NCI-H2227 (cell line): ENCODE data around the gene OSM.
"Not testable (repeated sequence)": the region's sequence is repeated elsewhere in the genome, so short reads cannot be mapped to it uniquely, and the experiment has no call there.

Source experiments
- DNase-seq: peaks from one replicate; lab custom pipeline; 2025; ENCODE audit not compliant: unreplicated experiment; lab: John Stamatoyannopoulos, UW

The OSM gene

DNA sequence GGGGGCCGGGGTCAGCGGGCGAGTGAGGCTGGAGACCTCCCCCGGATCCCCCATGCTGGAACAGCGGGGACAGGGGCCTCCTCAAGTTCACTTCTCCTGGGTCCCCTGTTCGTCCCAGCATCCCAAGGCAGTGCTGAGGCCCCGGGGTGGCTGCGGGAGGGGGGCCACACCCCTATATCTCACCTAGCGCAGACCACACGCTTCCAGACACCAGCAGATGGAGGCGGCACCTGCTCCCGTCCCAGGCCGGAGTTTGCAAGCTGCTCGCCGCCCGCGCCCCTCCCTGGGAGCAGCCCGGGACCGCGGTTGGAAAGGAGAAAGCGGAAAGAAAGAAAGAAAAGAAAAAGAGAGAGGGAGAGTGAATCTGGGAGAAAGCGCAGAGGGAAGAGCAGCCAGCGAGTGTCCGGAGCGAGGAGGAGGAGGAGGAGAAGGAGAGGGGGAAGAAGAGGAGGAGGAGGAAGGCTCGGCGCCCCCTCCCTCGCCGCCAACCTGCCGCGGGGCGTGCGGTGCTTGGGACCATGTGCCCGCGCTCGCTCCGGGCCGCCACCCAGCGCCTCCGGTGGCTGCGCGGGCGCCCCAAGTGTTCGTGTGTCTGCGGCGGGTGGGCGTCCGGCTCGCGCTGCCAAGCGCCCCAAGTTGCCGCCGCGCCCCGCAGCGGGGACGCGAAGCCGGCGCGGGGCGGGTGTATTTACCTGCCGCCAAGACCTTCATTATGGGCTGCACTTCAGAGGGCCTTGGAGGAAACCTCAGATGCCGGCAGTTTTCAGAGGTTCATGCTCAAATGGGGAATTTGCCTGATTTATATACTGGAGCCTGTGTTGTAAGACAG lies 20.5 kb downstream of the OSM start, which contains the start of gene LIF:
Gene LIF, minus strand, starts transcription at position 775 of the 829 bp plus-strand sequence. Its CDS starts 64 bp downstream, at position 711.
- DNase-seq: no peak

DNA sequence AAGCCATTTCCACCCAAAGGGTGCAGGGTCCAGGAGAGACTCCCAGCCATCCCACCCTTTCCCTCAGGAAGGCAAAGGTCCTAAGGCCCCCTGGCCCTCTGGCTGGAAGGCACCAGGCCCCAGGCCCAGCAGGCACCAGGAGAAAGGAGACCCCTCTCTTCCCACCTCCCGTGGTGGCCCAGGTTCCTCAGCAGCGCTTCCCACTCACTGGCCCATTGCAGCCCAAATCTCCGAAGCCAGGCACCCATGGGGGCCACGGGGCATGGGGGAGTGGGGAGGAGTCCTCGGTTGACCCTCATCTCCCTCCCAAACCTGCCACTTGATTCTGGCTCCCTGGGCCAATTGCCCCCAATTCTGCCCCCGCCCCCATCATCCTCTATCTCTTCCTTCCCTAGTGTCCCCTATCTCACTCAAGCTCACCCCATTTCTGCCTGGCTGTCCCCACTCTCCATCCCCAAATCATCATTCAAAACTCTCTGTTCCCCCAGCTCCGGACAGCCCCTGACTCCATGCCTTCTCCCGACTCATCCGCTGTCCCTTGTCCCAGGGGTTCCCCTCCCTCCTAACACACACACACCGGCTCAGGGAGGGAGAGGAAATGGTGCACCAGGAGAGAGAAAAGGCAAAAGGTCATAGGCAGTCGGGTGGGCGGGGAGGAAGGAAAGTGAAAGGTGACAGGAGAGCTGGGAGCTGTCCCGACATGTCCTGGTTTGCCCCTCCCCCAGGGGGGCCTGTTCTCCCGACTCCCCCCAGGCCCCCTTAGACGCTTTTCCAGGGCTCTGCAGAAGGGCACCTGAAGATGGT lies 21.3 kb downstream of the OSM start:
- no peak for DNase-seq

DNA sequence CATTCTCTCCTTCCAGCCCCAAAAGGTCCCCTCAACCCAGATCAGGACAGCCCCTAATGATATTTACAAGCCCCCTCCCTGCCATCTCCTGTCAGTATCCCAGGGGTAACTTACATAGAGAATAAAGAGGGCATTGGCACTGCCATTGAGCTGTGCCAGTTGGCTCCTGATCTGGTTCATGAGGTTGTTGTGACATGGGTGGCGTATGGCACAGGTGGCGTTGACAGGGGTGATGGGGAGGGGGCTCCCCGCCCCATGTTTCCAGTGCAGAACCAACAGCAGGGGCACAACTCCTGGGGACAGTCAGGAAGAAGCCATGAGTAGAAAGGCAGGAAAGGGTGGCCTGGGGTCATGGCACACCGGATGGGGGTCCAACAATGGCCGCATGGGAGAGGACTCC lies 22.0 kb downstream of the OSM start:
- DNase-seq: no peak

DNA sequence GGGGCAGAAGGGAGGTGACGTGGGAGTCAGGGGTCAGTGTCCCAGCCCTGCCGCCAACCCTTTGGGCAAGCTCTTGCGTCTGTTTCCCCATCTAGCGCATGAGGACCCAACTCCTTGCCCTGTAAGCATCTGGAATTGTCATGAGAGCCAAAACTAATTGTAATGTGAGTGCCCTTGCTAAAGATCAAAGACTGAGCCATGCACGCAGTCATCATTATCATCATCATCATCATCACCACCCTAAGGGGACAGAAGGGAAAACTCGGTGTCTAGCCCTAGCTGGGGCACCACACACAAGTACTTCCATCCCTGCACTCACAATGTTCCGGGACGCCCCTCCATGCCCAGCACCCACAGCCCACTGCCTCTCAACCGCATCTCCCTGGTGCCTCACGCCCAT lies 22.6 kb downstream of the OSM start:
- DNase-seq: no peak

DNA sequence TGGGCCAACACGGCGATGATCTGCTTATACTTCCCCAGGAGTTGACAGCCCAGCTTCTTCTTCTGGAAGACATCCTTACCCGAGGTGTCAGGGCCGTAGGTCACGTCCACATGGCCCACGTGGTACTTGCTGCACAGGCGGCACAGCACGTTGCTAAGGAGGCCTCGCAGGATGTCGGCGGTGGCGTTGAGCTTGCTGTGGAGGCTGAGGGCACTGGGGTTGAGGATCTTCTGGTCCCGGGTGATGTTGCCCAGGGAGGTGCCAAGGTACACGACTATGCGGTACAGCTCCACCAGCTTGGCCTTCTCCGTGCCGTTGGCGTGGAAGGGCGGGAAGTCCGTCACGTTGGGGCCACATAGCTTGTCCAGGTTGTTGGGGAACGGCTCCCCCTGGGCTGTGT lies 23.0 kb downstream of the OSM start:
- DNase-seq: no peak

DNA sequence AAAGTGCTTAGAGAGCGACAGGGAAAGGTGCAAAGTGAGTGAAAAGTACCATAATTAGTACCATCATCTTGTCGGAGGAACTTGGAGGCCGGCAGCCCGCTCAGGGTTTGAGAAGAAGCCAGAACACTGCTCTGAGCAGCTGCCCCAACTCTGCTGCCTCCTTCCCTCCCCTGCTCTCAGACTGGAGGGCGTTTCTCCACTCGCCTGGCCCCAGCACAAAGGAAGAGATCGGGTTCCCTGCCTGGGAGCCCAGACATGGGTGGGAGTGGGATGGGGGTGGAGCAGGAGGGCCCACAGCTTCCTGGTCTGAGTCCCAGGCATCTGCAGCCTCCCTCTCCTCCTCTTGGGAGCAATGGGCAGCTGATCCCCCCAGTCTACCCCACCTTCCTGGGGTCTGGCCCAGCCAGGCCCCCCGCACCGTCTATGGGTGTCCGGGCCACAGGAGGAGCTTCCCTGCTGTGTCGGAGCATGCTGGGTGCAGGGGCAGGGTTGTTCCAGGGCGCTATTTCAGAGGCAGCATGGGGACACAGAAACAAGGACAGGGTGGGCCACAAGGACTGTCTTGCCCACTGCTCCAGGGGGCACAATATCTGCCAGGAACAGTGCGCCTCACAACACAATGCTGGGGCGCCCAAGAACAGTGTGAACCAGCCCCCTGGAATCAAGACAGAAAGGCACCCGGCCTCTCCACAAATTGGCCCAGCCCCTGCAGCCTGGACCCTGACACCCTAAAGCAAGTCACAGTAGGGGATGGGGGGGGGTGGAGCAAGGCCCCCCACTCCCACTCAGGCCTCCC lies 24.9 kb downstream of the OSM start:
- no peak for DNase-seq

DNA sequence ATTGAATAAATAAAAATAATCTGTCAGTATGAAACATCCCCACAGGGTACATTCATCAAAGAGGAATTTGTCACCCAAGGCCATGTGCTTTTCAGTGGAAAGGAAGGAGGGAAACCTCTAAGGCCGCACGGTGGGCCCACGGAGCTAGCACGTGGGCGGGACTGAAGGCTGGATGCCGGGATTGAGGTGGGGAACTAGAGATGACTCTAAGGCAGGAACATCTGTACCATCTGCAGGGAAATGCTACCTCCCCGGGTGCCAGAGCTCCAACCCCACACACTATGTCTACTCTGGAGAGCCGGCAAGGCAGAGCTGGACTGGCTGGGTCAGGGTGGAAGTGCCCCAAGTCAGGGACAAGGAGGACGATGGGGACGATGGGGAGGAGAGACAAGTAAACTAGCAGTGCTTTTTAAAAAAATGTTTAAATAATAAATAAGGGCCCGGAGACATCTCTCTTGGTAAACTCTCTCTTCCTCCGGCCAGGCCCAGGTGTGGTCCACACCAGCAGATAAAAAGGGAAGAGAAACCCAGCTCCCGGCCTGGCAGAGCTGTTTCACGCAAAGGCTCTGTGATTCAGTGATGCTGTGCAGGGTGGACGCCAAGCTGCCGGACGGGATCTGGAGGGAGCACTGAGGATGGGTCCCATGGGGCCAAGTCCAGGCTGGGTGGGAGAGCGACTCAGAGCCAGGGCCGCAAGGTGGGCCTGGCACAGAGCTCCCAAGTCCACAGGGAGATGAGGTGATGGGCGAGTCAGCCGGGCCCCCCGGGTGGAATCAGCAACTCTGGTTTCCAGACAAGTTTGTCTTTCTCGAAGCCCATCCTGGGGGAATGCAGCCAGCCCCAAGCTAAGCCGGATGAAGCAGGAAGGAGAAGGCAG lies 25.9 kb downstream of the OSM start:
- no peak for DNase-seq

DNA sequence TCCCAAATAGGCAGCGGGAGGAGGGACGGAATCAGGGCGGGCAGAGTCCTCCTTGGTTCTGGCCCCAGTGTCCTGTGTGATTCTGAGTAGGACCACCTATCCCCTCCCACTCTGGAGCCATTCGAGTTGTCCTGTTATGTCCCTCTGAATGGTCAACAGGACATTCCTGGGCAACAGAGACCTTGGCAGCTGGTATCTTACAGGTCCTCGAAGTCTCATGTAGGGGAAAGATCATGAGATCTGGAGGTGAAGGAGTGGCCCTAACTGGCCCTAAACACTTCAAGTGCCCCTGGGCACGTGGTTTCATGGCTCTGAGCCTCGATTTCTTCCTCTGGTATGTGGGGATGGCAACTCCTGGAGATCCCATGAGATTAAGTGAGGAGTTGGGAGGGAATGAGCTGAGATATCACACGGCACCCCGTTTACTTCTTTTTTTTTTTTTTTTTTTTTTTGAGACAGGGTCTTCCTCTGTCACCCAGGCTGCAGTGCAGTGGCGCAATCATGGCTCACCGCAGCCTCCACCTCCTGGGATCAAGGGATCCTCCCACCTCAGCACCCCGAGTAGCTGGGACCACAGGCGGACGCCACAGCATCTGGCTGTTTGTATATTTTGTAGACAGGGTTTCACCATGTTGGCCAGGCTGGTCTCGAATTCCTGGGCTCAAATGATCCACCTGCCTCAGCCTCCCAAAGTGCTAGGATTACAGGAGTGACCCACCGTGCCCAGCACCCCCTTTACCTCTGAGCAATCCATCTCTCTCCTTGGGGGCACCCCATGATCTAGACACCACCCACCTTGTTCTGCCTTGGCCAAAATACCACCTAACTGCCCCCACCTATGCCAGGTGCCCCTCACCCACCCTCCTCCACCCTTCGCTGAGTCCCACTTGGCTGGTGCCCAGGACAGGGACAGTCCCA lies 26.9 kb downstream of the OSM start:
- no peak for DNase-seq

DNA sequence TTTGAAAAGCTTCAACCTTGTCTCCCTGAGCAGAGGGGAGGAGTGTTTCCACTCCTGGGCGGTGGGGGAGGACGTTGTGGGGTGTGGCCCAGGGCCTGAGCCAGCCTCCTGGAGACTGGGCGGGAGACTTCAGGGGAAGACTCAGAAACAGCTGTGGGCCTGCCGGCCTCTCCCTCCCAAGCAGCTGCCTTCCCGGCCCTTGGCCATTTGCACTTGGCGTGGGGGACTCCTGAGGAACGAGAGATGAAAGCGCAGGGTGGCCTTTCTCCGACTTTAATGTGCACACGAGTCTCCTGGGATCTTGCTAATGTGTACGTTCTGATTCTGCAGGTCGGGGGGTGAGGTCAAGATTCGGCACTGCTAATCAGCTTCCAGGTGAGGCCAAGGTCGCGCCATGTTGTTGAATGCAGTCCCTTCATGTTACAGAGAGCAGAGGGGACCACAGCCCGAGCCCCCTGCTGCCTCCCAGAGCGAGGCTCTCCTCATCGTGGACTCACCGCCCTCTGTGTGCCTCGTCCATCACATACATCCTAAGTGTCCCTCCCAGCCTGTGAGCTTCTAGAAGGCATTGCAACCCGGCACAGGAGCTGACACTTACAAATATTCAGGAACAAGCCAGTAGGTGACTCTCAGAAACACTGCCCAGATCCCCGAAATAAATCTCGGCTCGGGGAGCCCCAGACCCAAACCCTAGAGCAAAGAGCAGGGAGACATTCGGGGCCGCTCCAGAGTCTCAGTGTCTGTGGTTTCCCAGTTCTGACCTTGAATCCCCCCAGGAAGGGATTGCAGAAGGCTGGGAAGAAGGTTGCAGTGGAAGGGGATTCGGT lies 27.8 kb downstream of the OSM start:
- peak; percentile 26 for DNase-seq

DNA sequence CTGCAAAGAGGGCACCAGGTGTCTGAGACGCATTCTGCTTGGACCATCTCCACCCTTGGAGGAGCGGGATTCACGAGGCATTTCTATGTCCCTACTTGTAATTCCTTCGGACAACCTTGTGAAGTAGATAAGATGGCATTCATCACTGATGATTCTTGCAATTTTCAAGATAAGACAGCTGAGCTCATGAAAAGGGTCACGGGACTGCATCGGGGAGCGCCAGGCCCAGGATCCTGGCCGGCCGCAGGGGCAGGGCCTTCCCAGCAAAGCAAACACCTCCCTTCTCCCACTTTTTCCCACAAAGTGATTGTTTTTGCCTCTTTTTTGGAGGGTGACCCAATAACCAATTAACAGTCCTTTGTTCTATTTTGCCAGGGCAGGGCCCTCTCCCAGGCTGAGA lies 28.5 kb downstream of the OSM start:
- DNase-seq: no peak

DNA sequence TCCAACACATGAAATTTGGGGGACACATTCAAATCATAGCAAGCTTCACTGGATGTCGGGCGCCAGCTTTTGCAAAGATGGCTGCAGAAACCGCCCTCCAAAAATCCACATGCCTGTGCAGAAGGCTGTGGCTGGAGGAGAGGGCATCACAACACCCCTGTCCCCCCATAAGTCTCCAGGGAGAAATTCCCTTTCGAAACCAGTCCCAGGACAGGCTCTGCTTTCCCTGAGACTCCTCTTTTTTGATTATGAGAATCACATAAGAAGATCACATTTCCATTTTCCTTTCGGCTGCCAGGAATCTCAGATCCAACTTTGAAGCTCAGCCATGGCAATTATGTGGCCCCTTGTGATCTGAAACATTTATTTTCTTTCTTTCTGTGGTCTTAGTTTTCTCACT lies 29.8 kb downstream of the OSM start:
- no peak for DNase-seq

DNA sequence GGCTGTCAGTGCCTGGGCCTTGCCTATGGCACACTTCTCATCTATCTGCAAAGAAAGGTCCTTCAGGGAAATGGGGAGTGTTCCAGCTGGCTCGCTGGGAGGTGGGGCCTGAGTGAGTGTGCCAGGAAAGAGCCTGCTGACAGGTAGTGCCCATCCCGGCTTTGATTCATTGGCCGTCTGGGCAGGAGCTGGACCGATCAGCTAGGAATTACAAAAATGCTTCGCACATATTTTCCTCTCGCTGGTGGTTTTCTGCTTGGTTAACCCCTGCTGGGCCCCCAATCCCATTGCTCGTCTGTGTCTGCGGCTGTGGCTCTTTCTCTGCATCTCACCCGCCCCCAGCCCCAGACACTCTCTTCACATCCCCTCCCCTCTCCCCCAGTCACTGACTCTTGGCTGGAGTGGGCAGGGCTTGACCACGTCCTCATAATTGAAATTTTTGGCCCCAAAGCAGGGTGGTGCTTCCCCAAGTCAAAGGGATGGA lies 30.9 kb downstream of the OSM start:
- DNase-seq: no peak

DNA sequence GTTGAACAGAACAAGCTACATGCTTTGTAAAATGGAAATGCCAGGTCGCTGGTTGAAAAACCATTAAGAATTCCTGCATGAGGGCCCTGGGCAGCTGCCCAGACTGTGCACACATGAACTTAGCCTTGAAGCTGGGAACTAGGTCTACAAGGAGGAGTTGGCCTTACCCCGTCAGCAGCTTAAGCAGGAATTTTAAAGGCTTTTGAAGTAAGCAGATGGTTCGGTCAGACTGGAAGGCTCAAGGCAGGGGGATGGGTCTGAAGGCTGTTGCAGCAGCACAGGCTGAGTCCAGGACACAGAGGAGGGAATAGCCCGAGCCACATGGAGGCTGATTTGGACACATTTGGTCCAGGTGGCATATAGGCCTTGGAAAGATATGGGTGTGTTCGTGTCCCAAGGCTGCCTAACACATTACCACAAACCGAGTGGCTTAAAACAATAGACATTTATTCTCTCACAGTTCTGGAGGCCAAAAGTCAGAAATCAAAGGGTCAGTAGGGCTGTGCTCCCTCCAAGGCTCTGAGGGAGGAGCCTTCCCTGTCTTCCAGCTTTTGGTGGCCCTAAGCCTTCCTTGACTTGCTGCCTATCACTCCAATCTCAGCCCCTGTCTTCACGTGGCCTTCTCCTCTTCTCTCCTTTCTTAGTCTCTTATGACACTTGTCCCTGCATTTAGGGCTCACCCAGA lies 31.7 kb downstream of the OSM start:
- no peak for DNase-seq

DNA sequence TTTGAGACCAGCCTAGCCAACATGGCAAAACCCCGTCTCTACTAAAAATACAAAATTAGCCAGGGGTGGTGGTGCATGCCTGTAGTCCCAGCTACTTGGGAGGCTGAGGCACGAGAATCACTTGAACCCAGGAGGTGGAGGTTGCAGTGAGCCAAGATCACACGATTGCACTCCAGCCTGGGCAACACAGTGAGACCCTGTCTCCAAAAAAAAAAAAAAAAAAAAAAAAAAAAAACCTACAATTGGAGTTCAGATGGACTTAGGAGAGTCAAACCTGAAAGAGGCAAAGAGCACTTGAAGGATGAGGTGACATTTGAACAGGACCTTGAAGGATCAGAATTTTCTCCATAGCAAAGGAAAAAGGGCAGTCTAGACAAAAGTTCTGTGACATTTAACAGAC lies 32.3 kb downstream of the OSM start:
- not testable (repeated sequence) for DNase-seq

DNA sequence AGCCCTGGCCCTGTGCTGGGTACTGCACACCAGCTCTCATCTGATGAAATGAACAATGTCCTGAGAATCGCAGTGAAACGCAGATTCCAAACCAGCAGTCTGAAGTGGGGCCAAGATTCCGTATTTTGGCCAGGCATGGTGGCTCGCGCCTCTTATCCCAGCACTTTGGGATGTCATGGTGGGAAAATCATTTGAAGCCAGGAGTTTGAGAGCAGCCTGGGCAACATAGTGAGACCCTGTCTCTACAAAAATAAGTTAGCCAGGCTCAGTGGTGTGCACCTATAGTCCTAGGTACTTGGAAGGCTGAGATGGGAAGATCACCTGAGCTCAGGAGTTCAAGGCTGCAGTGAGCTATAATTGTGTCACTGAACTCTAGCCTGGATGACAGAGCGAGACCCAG lies 33.1 kb downstream of the OSM start:
- no peak for DNase-seq

DNA sequence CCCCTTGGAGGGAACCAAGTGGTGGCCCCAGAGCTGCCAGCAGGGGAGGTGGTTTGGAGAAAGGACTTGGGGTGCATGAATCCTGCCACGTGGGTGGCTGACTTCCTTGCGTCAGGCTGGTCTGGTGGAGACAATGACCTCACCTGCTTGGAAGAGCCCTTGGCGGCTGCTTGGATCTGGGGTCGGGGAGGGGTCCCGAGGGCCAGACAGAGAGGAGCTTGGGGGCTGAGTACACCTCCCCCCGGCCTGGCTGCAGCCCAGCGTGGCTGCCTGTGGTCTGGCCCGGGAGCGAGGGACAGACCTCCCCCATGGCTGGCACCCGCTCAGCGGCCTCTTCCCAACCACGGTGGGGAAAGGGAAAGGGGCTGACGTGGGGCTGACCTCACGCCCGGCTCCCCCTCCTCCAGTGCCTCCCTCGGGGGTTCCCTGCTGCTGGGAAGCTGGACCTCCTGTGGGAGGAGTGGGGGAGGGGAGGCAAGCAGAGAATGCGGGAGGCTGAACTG lies 33.9 kb downstream of the OSM start:
- no peak for DNase-seq

DNA sequence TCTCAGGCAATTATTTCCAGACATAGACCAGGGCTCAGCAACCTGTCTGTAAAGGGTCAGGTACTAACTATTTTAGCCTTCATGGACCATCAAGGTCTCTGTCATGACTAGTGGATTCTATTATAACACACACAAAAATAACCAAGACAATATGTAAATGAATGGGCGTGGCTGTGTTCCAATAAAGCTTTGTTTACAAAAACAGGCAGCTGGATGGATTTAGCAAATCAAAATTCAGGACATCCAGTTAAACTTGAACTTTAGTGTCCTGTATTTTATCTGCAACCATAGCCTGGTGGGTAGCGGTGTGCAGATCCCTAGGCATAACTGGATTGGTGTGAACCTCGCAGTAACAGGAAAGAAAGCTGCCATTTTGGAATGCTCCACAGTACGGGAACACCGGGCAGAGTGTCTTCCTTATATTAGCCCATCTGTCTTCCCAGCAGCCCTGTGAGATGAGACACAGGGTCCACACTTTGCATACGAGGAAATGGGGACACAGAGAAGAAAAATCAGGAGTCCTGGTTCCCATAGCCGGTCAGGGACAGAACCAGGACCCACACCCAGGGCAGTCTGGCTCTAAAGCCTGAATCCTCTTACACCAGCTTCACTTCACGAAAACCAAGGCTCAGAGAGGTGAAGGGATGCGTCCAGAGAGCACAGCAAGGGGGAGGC lies 35.7 kb downstream of the OSM start:
- no peak for DNase-seq
